Activated CD8-positive, alpha-beta memory T cell treated with anti-CD3 and anti-CD28 coated beads, Interleukin-2, amount 50 U/mL, for 1 hour (primary cell): Measurements from ENCODE around the gene PLXNB3.
A peak's percentile ranks its signal among the peaks of the same experiment; 100 is the strongest.

Source experiments
- DNase-seq: peaks from one replicate; pipeline ENCODE4 v3.0.0-alpha.2; 2020; ENCODE audit errors: extremely low read depth

PLXNB3 gene

DNA sequence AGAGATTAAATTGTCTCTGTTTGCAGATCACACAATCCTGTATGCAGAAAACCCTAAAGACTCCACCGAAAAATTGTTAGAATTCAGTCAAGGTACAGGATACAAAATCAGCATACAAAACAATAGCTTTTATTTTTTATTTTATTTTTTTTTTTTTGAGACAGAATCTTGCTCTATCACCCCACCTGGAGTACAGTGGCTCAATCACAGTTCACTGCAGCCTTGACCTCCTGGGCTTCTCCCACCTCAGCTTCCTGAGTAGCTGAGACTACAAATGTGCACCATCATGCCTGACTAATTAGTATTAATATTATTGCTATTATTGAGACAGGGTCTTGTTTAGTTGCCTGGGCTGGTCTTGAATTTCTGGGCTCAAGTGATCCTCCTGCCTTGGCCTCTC is 8.9 kb upstream of the PLXNB3 start:
- DNase-seq = no peak

DNA sequence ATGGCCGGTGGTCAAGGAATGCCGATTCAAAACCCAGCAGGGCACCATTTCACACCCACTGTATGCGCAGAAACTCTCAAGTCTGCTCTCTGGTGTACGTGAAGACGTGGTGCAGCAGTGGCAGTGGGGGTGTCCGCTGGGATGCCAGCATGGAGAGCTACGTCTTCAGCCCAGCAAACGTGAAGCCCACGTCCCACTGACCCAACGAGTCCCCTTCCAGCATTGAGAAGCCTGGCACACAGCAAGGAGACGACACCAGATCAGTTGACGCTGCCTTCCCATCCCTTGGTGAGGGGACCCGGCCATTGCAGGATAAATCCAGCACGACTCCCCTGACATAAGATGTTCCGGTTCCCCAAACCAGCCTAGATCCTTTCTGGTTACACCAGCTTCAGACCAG is 2.2 kb upstream of the PLXNB3 start:
- no peak for DNase-seq

DNA sequence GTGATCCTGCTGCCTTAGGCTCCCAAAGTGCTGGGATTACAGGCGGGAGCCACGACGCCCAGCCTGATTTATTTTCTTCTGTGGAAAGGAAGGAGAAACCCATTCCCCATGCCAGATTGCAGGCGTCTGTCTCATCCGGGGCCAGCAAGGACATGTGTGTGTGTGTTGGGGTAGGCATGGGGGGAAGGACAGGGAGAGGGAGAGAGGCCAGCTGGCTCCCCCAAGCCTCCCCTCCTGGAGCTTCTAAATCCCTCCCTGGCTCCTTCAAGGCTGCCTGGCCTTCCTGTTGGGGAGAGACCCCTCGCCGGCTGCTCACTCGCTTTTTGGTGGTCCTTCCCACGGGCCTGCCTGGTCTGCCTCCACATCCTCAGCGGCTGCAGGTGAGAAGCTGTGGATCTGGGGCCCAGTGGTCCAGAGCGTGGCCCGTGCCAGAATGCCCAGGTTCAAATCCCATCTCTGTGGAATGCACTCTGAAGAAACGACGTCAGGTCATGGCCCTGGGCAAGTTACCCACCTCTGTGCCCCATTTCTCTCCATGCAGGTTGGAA is 1.3 kb upstream of the PLXNB3 start:
- no peak for DNase-seq

DNA sequence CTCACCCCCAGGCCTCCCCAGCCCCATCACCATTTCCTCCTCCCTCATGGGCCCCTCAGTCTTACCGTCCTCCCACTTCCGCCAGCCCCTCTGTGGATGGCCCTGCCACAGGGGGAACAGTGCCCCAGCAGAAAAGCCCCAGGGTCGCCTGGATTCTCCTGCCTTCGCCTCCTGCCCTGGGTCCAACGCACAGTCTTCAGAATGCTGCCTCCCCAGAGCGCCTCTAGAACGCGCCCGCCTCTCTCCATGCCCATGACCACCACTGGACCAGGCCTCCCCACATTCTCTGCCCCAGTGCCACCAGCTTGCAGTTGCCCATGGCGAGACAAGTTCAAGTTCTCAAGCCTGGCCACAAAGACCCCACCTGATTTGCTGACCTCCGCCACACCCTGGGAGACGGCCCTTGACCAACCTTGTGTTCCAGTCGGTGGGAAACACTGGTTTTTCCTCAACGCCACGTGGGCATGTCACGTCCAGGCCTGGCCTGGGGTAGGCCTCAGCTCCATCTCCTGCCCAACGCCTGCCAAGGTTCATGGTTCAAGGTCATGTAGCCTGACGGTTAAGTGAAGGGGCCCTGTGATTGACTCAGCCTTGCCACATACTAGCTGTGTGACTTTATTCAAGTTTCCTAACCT is 634 bp upstream of the PLXNB3 start:
- DNase-seq = no peak

DNA sequence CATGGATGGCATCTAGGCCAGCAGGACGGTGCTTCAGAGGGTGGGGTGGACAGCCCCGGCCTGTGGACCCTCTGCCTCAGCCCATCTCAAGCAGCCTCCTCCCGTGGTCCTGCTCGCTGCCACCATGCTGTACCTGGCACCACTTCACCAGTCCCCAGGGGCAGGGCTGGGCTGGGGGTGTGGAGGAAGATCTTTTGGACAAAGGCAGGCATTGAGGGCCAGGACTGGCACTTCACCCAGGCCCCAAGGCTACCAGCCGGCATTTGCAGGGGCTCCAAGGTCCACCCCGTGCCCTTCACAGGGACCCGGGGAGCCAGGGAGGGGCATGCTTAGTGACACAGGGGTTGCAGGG is 713 bp downstream of the PLXNB3 start:
- no peak for DNase-seq

DNA sequence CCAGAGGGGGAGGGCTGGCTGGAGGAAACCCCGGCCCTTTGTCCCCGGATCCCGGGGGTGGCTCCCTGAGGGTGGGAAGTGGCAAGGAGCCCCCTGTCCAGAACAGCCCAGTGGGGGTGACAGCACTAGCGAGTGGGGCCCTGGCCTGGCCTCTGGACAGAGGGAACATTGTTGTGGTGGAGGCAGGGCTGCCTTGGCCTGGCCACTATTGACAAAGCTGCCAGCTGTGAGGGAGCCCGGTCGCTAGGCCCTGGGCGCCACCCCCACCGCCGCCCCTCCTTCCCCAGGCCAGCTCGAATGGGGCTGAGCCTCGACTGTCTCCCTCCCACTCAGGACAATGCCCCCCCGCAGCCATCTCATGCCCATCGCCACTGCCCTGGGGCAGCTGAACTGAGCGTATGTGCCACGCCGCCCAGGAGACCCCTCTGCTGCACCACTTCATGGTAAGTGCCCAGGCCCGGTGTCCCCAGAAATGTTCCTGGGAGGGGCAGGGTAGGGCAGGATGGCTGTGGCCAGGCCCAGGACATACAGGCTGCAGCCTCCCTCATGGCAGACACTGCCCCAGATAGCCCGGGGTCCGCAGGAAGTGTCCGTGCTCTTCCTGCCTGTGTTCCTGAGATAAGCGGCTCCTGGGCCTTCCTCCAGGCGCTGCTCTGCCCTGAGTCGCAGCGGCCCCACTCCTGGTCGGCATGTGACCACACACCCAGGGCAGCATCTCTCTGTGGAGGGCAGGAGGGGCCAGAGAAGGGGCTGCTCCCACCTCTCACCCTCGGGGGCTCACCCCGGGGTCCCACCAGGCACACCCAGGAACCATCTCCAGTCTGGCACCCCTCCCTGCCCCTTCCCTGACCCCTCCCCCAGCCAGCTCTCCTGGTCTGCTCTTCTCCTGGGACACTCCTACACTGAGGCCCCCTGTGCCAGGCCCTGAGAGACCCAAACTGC is 1.4 kb downstream of the PLXNB3 start:
- DNase-seq = no peak

DNA sequence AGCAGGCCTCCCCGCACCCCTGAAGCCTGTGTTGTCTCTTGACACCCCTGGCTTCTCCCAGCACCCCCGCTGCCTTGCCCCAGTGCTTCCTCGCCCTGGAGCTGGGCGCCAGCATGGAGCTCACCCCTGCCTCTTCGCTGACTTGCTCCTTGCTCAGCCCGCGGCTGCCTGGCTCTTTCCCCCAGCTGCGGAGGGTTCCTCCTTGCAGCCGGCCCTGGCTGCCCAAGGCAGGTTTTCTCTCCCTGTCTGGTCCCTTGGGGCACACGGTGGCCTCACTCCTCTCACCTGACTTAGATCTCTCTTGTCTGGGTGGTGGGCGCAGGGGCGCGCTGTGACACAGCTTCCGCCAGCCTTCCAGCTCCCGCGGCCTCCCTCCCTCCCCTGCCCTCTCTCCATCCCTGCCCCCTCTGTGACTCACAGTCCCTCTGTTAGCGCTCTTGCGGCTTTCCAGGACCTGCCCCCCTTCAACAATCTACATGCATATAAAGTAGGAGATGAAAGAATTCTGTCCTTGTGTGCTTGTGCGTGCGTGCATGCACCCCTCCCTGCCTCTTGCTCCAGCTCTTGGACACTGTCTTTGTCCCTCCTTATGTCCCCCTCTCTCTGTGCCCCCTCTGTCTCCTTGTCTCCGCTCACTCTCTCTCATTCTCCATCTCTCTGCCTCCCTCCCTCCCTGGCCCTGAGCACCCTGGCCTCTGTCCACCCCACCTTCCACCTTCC is 2.2 kb downstream of the PLXNB3 start:
- DNase-seq = peak; percentile 18

DNA sequence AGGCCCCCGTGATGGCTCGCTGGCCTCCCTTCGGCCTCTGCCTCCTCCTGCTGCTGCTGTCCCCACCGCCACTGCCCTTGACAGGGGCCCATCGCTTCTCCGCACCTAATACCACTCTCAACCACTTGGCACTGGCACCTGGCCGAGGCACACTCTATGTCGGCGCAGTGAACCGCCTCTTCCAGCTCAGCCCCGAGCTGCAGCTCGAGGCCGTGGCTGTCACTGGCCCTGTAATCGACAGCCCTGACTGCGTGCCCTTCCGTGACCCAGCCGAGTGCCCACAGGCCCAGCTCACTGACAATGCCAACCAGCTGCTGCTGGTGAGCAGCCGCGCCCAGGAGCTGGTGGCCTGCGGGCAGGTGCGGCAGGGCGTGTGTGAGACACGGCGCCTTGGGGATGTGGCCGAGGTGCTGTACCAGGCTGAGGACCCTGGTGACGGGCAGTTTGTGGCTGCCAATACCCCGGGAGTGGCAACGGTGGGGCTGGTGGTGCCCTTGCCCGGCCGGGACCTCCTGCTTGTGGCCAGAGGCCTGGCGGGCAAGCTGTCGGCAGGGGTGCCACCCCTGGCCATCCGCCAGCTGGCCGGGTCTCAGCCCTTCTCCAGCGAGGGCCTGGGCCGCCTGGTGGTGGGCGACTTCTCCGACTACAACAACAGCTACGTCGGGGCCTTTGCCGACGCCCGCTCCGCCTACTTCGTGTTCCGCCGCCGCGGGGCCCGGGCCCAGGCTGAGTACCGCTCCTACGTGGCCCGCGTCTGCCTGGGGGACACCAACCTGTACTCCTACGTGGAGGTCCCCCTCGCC is 3.0 kb downstream of the PLXNB3 start:
- no peak for DNase-seq

DNA sequence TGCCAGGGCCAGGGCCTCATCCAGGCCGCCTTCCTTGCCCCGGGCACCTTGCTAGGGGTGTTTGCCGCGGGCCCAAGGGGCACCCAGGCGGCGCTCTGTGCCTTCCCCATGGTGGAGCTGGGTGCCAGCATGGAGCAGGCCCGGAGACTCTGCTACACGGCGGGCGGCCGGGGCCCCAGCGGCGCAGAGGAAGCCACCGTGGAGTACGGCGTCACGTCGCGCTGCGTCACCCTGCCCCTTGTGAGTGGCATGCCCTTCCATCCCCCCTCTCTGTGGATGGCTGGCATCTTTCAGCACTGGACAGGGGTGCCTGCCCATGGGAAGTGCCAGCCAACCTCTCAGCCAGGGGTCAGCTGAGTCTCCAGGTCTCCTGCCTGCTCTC is 3.6 kb downstream of the PLXNB3 start:
- DNase-seq = no peak

DNA sequence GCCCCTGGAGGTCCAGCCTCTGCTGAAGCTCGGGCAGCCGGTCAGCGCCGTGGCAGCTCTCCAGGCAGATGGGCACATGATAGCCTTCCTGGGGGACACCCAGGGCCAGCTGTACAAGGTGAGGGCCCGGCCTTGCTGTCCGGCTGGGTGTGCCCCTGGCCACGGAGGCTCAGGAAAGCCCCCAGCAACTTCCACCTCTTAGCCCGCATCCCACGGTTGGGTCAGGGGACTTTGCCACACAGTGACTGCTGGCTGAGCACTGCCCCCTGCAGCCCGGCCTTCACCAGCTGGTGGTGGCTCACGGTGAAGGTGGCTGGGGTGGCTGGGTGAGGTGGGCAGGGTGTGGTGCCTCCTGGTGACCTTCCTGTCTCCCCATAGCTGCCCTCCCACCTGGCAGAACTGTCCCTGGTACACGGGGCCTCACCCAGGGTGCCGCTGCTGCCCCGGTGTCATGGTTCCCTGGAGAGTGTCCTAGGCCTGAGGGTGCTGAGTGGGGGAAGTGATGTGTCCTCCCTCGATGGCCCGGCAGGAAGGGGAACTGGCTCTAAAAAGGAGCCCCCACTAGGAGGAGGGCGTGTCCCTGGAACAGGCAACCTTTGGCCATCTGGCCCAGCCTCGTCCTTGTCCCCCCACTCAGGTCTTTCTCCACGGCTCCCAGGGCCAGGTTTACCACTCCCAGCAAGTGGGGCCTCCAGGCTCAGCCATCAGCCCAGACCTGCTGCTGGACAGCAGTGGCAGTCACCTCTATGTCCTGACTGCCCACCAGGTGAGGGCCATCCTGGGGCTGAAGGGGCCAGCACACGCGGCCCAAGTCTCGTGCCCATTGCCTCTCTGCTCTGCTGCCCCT is 4.5 kb downstream of the PLXNB3 start:
- no peak for DNase-seq

DNA sequence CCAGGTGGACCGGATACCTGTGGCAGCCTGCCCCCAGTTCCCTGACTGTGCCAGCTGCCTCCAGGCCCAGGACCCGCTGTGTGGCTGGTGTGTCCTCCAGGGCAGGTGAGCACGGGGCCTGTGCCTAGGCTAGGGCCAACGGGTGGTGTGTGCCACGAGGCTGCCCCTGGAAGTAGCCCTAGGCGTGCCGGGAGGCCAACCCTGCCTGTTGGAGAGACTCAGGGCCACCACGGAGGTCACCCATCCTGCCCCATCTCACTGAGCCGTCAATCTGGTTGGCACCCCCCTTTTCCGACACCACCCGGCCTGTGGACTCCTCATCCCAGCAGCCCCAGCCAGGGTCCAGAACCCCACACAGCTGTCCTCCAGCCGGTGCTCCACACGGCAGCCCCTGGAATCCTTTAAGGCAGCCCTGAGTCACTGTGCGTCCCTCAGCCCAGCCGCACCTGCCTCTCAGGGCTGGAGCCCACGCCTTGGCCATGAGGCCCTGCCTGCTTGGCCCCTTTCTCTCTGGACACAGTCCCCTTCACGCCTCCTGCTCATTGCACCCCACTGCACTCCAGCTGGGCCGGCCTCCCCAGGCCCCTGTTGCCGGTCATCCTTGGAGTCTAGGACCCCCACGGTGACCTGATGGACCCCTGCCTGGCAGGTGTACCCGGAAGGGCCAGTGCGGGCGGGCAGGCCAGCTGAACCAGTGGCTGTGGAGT is 5.3 kb downstream of the PLXNB3 start:
- no peak for DNase-seq

DNA sequence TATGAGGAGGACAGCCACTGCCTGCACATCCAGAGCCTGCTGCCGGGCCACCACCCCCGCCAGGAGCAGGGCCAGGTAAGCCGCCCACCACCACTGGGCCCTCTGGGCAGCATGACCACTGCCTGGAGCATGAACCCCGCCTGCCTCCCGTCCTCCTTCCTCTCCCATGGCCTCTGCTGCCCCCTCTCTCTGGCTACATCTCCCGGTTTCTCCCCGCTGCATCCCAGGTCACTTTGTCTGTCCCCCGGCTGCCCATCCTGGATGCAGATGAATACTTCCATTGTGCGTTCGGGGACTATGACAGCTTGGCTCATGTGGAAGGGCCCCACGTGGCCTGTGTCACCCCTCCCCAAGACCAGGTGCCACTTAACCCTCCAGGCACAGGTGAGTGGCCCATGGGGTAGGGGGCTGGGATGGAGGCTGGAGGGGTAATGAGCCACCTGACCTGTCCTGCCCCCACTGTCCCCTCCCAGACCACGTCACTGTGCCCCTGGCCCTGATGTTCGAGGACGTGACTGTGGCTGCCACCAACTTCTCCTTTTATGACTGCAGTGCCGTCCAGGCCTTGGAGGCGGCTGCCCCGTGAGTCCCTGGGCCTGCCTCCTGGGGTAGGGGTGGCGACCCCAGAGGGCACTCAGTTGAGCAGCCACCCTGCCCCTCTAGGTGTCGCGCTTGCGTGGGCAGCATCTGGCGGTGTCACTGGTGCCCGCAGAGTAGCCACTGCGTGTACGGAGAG is 6.0 kb downstream of the PLXNB3 start:
- no peak for DNase-seq

DNA sequence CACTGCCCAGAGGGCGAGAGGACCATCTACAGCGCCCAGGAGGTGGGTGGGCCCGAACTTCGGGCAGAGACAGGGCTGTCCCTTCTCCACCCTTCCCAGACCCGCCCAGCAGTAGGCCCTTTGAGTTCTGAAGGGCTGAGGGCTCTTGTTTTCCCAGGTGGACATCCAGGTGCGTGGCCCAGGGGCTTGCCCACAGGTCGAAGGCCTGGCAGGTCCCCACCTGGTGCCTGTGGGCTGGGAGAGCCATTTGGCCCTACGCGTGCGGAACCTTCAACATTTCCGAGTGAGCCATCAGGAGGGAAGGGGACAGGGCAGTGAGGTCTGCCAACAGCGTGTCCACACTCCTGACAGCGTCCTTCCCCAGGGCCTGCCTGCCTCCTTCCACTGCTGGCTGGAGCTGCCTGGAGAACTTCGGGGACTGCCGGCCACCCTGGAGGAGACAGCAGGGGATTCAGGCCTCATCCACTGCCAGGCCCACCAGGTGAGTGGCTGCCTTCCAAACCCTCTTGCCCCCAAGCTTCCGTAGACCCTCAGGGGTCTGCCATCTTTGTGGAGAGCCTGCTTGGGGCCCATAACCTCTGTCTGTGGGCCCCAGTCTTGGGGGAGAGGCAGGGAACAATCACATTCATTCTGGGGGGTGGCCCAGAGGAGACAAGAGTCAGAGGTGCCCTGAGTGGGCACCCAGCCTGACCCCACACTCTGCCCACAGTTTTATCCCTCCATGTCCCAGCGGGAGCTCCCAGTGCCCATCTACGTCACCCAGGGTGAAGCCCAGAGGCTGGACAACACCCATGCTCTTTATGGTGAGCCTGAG is 6.8 kb downstream of the PLXNB3 start:
- DNase-seq = no peak

DNA sequence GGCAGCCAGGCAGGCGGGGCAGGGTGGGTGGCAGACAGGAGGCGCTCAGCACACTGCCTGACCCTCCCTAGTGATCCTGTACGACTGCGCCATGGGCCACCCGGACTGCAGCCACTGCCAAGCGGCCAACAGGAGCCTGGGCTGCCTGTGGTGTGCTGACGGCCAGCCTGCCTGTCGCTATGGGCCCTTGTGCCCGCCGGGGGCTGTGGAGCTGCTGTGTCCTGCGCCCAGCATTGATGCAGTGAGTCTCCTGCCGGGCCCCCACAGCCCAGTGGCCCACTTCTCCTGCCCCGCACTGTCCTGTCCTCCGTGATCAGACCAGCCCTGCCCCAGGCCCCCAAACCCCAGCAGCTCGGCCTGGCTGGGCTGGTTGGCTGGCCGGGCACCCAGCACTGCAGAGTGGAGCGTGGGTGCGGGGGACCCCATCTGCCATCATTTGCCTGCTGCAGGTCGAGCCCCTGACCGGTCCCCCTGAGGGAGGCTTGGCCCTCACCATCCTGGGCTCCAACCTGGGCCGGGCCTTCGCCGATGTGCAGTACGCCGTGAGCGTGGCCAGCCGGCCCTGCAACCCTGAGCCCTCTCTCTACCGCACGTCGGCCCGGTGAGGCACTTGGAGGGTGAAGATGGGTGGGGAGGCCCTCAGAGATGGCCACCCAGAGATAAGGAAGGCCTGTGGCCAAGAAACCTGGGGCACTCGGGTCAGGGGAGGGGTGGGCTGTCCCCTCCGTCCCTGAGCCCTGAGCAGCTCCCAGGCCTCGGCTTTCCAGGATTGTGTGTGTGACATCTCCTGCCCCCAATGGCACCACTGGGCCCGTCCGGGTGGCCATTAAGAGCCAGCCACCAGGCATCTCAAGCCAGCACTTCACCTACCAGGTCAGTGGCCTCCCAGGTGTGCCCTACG is 7.6 kb downstream of the PLXNB3 start:
- DNase-seq = no peak

DNA sequence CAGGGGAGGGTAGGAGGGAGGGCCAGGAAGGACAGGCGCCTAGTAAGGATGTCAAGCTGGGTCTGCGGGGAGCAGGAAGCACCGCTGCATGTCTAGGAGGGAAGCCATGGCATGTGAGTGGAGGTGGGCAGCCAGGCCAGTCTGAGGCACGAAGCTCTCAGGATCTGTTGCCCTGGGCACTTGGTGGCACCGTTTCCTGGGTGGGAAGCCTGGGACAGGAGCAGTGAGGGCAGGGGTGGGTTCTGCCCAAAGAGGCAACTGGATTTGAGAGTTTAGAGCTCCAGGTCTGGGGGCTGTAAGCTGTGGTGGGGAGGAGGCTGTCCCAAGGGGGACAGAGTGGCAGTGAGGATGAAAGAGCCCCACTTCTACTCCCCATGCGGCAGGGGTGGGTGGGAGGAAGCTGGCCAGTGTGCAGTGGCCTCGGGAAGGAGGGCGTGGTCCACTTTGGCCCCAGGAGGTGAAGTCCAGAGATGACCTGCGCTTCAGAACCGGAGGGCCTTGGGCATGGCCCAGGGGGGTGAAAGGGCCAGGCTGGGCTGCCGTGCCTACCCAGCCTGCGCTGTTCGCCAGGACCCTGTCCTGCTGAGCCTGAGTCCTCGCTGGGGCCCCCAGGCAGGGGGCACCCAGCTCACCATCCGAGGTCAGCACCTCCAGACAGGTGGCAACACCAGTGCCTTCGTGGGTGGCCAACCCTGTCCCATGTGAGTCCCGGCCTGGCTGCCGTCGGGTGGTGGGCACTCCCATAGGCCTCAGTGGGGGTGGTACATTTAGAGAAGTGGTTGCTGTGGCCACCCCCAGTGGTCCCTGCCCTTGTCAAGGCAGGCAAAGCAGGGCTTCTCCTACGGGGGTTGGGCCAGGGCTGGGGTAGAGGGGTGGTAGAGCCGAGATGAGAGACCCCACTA is 8.5 kb downstream of the PLXNB3 start:
- DNase-seq = no peak

DNA sequence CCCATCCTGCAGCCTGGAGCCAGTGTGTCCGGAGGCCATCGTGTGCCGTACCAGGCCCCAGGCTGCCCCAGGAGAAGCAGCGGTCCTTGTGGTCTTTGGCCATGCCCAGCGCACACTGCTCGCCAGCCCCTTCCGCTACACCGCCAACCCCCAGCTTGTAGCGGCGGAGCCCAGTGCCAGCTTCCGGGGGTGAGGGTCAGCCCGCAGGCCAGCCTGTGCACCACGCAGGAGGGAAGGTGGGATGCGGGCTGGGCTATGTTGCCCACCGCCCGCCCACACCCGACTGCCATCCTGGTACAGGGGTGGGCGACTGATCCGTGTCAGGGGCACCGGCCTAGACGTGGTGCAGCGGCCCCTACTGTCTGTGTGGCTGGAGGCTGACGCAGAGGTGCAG is 9.2 kb downstream of the PLXNB3 start:
- no peak for DNase-seq
